ENCODE measurements around the gene SLC6A18.

DNA sequence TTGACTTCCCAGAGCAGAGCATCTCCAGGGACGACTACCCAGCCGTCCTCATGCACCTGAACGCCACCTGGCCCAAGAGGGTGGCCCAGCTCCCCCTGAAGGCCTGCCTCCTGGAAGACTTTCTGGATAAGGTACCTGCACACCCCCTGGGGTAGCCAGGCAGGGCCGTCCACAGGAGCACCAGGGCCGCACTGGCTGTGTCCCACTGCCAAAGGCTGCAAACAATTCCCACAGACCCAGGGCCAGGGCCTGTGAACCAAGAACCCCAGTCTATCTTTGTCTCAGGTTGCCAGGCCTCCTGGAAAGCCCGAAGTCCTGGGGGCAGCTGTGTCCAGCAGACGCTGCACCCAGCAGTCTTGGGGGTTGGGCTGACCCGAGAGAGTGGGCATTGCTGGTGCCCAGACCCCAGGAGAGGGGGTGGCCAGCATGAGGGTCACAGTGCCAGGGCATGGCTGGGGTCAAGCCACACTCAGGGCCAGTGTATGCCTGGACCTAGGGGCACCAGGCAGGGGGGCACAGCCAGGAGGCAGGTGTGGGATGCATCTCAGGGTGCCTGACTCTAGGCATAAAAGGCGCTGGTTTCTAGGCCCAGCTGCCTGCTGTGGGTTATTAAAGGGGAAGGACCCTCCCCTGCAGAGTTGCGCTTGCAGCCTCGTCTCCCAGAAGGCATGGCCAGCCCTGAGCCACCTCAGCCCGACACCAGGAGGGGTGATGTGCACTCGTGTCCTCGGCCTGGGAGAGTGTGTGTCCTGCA, 17.7 kb downstream of the SLC6A18 start:
- TF ChIP-seq, protein P1, sequence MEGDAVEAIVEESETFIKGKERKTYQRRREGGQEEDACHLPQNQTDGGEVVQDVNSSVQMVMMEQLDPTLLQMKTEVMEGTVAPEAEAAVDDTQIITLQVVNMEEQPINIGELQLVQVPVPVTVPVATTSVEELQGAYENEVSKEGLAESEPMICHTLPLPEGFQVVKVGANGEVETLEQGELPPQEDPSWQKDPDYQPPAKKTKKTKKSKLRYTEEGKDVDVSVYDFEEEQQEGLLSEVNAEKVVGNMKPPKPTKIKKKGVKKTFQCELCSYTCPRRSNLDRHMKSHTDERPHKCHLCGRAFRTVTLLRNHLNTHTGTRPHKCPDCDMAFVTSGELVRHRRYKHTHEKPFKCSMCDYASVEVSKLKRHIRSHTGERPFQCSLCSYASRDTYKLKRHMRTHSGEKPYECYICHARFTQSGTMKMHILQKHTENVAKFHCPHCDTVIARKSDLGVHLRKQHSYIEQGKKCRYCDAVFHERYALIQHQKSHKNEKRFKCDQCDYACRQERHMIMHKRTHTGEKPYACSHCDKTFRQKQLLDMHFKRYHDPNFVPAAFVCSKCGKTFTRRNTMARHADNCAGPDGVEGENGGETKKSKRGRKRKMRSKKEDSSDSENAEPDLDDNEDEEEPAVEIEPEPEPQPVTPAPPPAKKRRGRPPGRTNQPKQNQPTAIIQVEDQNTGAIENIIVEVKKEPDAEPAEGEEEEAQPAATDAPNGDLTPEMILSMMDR (IDR thresholded peaks at IDR 0.05): no peak
- no peak for TF ChIP-seq POLR2A (IDR thresholded peaks at IDR 0.05)
